ENCODE measurements around the gene EFNA3. TPM values are rescaled to one million over a fixed set of nuclear protein-coding genes. Genes with fewer than 3 reads are reported as not detected.
A peak's percentile ranks its signal among the peaks of the same experiment; 100 is the strongest.

EFNA3 gene
- total RNA-seq, 2 experiments from 2014 or later: 0.22 to 0.47 TPM

GRCh38 chr1:155081472-155082300 is 3.0 kb downstream of the EFNA3 start:
- TF ChIP-seq, protein P1, sequence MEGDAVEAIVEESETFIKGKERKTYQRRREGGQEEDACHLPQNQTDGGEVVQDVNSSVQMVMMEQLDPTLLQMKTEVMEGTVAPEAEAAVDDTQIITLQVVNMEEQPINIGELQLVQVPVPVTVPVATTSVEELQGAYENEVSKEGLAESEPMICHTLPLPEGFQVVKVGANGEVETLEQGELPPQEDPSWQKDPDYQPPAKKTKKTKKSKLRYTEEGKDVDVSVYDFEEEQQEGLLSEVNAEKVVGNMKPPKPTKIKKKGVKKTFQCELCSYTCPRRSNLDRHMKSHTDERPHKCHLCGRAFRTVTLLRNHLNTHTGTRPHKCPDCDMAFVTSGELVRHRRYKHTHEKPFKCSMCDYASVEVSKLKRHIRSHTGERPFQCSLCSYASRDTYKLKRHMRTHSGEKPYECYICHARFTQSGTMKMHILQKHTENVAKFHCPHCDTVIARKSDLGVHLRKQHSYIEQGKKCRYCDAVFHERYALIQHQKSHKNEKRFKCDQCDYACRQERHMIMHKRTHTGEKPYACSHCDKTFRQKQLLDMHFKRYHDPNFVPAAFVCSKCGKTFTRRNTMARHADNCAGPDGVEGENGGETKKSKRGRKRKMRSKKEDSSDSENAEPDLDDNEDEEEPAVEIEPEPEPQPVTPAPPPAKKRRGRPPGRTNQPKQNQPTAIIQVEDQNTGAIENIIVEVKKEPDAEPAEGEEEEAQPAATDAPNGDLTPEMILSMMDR (IDR thresholded peaks at IDR 0.05): no peak
- Histone ChIP-seq H3K9me3 (ENCODE audit: control insufficient read depth in 1 of 2, insufficient read depth in 1 of 2, low read length in 2 of 2) (peaks cover 0 to 30% of the 10 kb centered on the region in 2 experiments), H3K27ac (ENCODE audit: low read depth in 1 of 2, low read length in 2 of 2) (no peak overlapping the region), H3K4me3 (ENCODE audit: low read length) (peak overlapping the region; percentile 37), H3K27me3 (ENCODE audit: control insufficient read depth in 1 of 2, insufficient read depth in 2 of 2, low read length in 2 of 2) (peaks cover 46% of the 10 kb centered on the region in 2 experiments), H3K36me3 (ENCODE audit: insufficient read depth, low read length) (no peaks in the 10 kb centered on the region), H3K4me1 (ENCODE audit: insufficient read depth, low read length) (peaks cover 83% of the 10 kb centered on the region)
- intact Hi-C loops (cut with DNase I, micrococcal nuclease): loop anchor here (10.0 kb wide), 4 partner anchors 127 to 757 kb away; partner anchors contain the start of genes AQP10 (in 1 of the 2), ATP8B2 (in 1 of the 2), IL6R (in 1 of the 2) and PBXIP1 (in 1 of the 2)
- DNase-seq (peak in 5 of 14 experiments; percentile 36 to 64 (median 54)), ATAC-seq (ENCODE audit: poor library complexity) (no peak)
- Mint-ChIP-seq H3K27ac (peak overlapping the region; percentile 21), H3K27me3 (peaks cover 42% of the 10 kb centered on the region), H3K36me3 (ENCODE audit: low read depth) (peaks cover 3% of the 10 kb centered on the region), H3K9me3 (no peaks in the 10 kb centered on the region), H3K4me3 (peak overlapping the region; percentile 85), H3K4me1 (ENCODE audit: low read depth) (peaks cover 67% of the 10 kb centered on the region)
- CTCF ChIA-PET: interaction anchor here (0.5 to 2.0 kb wide), 6 partner anchors 11 to 83 kb away, joined by 3 to 8 read pairs (median 4); no protein-coding TSS in a partner anchor
- POLR2A ChIA-PET: interaction anchor here (1.0 to 1.9 kb wide), 3 partner anchors 11 to 91 kb away, joined by 3 to 7 read pairs (median 7); partner anchors contain the start of gene KRTCAP2

GRCh38 chr1:155082301-155083051 is 3.8 kb downstream of the EFNA3 start:
- no peaks in the 10 kb centered on the region for H3K36me3 ChIP-seq (ENCODE audit: insufficient read depth, low read length)
- ChIA-PET POLR2A (no interaction called here), CTCF (interaction anchor here (0.6 kb wide), 1 partner anchor 12 kb away, joined by 3 read pairs; no protein-coding TSS in a partner anchor)
- Mint-ChIP-seq H3K27ac (no peak overlapping the region), H3K4me1 (ENCODE audit: low read depth) (peaks cover 69% of the 10 kb centered on the region), H3K36me3 (ENCODE audit: low read depth) (peaks cover 3% of the 10 kb centered on the region), H3K9me3 (no peaks in the 10 kb centered on the region), H3K4me3 (peak overlapping the region; percentile 70), H3K27me3 (peaks cover 42% of the 10 kb centered on the region)
- ATAC-seq (ENCODE audit: poor library complexity) (no peak), DNase-seq (peak in 6 of 14 experiments; percentile 32 to 59 (median 44))
- intact Hi-C loops (cut with DNase I, micrococcal nuclease): loop anchor here (10.0 kb wide), 4 partner anchors 128 to 758 kb away; partner anchors contain the start of genes AQP10 (in 1 of the 2), ATP8B2 (in 1 of the 2), IL6R (in 1 of the 2) and PBXIP1 (in 1 of the 2)
- H3K27ac ChIP-seq (ENCODE audit: low read depth in 1 of 2, low read length in 2 of 2): no peak overlapping the region
- H3K4me3 ChIP-seq (ENCODE audit: low read length): peak overlapping the region; percentile 34
- H3K9me3 ChIP-seq (ENCODE audit: control insufficient read depth in 1 of 2, insufficient read depth in 1 of 2, low read length in 2 of 2): peaks cover 0 to 30% of the 10 kb centered on the region in 2 experiments
- peaks cover 46% of the 10 kb centered on the region in 2 experiments for H3K27me3 ChIP-seq (ENCODE audit: control insufficient read depth in 1 of 2, insufficient read depth in 2 of 2, low read length in 2 of 2)
- TF ChIP-seq, protein P1 (IDR thresholded peaks at IDR 0.05): no peak
- peaks cover 85% of the 10 kb centered on the region for H3K4me1 ChIP-seq (ENCODE audit: insufficient read depth, low read length)

DNA sequence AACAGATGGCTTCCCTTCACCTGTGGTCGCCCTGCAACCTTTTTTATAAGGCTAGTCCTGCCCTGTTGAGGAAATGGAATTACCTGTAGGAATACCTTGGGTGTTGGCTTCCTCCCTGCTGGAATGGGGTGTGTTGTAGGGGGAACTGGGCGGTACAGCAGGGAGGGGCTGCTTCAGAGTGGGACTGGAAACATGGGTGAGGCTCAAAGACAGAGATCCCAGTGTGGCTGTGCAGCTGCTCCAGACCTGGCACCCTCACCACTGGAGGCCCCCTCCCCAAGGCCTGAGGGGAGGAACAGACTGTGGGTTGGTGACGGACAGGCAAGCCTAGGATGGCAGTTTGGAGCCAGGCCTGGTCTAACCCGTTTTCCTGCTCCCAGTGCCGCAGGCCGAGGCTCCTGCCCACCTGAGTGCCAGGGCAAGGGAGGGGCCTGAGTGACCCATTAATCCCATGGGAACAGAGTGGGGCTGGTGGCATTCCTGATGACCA is 4.5 kb downstream of the EFNA3 start:
- Mint-ChIP-seq H3K27me3 (peaks cover 42% of the 10 kb centered on the region), H3K4me1 (ENCODE audit: low read depth) (peaks cover 64% of the 10 kb centered on the region), H3K36me3 (ENCODE audit: low read depth) (peaks cover 3% of the 10 kb centered on the region), H3K27ac (no peak overlapping the region), H3K9me3 (no peaks in the 10 kb centered on the region), H3K4me3 (peak overlapping the region; percentile 70)
- Histone ChIP-seq H3K4me3 (ENCODE audit: low read length) (no peak overlapping the region), H3K9me3 (ENCODE audit: control insufficient read depth in 1 of 2, insufficient read depth in 1 of 2, low read length in 2 of 2) (peaks cover 0 to 30% of the 10 kb centered on the region in 2 experiments), H3K27me3 (ENCODE audit: control insufficient read depth in 1 of 2, insufficient read depth in 2 of 2, low read length in 2 of 2) (peaks cover 46% of the 10 kb centered on the region in 2 experiments), H3K36me3 (ENCODE audit: insufficient read depth, low read length) (no peaks in the 10 kb centered on the region), H3K4me1 (ENCODE audit: insufficient read depth, low read length) (peaks cover 84% of the 10 kb centered on the region), H3K27ac (ENCODE audit: low read depth in 1 of 2, low read length in 2 of 2) (no peak overlapping the region)
- DNase-seq (no peak), ATAC-seq (ENCODE audit: poor library complexity) (no peak)
- TF ChIP-seq, protein P1 (IDR thresholded peaks at IDR 0.05): no peak
- POLR2A ChIA-PET: no interaction called here
- CTCF ChIA-PET: no interaction called here
- intact Hi-C loops (cut with DNase I, micrococcal nuclease): loop anchor here (10.0 kb wide), 4 partner anchors 128 to 758 kb away; partner anchors contain the start of genes AQP10 (in 1 of the 2), ATP8B2 (in 1 of the 2), IL6R (in 1 of the 2) and PBXIP1 (in 1 of the 2)

All from CD4-positive, alpha-beta T cell (primary cell).